Raji (cell line): ENCODE data around the gene PSD4.

Experiments
- POLR2A ChIP-seq: IDR thresholded peaks from 2 replicates; pipeline ENCODE4 v1.6.1; 2011; ENCODE audit warnings: low read depth, low read length, control low read depth; ENCODE audit not compliant: insufficient read depth

The PSD4 gene

DNA sequence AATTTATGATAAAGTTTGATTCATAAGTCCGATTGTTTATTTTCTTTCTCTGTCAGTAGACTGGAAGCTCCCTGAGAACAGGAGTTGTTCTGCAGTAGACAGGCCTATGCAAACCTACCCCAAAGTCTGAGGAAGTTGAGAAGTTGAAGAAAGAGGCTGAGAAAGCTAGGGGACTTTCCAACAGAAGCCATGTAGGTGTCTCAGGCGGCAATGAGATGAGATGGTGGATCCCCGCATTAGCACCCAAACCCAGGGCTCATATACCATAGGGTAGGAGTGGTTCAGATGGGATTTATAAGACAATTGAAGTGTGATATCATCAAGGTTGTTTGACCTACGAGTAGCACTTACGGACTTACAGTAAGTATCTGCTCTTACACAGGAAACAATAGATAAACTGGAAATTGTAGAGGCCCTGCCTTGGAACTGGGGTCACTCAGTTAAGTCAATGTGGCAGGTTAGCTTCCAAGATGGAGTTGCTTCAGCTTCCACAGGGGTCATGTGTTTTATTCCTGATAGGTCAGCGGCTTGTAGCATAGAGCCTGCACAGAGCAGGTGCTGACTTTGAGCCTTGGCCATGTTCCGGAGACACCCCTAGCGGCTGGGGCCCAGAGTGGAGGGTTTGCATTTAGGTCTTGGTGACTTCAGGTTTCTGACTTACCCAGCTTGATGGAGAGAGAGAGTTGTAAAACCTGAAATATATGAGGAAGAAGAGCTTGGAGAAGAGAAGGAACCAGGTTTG lies 2.3 kb upstream of the PSD4 start:
- TF ChIP-seq POLR2A = no peak

DNA sequence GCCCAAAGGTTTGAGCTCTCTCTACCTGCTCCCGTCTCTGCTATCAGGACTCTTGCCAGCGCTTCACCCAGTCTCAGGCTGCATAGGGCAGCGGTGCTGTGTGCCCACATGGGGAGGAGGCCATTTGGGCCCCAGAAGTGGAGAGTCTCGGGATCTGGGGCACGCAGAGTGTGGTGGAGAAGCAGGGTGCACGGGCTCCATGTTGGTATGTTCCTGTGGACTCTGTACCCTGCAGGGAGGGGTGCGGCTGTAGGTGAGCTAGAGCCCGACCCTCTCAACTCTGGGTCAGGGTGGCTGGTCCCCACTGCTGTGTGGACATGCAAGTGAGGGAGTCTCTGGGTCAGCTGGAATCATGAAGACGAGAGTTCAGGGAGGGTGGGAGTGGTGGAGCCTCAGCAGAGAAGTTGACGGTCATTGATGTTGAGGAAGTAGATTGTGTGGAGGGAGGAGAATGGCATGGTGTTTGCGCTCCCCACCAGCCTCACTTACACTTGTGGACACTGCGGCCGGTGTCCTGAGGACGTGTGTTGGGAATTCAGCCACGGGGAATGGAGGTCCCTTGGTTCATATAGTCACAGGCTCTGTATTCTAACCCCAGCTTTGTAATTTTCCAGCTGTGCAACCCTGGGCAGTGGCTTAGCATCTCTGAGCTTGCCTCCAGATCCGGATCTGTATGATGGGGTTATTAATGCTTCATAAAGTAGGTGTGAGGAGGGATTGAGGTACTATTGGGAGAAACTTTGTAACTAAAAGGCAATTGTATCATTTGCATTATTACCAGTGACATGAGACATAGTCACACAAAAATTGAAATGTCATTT lies 840 bp upstream of the PSD4 start:
- no peak for TF ChIP-seq POLR2A

GRCh38 chr2:113174376-113174750 lies 592 bp downstream of the PSD4 start:
- TF ChIP-seq POLR2A = no peak

- TF ChIP-seq POLR2A = peak; percentile 88
Measured at GRCh38 chr2:113175042-113175628, 1.4 kb downstream of the PSD4 start.

- no peak for TF ChIP-seq POLR2A
Measured at GRCh38 chr2:113175736-113176695, 2.2 kb downstream of the PSD4 start.

- TF ChIP-seq POLR2A = no peak
Measured at GRCh38 chr2:113176696-113177355, 3.1 kb downstream of the PSD4 start.

- TF ChIP-seq POLR2A = no peak
Measured at GRCh38 chr2:113178069-113178746, 4.4 kb downstream of the PSD4 start.

DNA sequence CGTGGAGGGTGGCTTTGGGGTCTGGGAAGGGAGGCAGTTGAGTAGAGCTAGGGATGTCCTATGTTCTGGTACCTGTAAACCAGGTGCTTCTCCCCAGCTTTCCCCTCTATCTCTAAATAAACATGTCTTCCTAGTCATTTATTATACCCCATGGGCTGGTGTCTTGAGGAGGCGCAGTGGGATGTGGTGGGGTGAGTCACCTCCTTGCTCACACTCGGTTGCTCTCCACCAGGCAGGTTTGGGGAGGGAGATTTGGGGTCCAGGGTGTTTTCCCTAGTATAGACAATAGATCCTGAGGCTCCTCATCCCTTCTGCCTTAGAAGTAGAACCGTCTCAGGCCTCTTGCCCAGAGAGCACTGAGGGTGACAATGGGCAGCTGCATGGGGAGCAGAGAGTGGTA lies 5.1 kb downstream of the PSD4 start:
- no peak for TF ChIP-seq POLR2A

- no peak for TF ChIP-seq POLR2A
Measured at GRCh38 chr2:113179446-113180045, 5.8 kb downstream of the PSD4 start.

GRCh38 chr2:113180131-113180946 lies 6.6 kb downstream of the PSD4 start:
- TF ChIP-seq POLR2A = no peak

GRCh38 chr2:113181258-113182051 lies 7.7 kb downstream of the PSD4 start:
- TF ChIP-seq POLR2A = no peak
